ENCODE results near the gene NCAPG2.
"Not testable (repeated sequence)": the region's sequence is repeated elsewhere in the genome, so short reads cannot be mapped to it uniquely, and the experiment has no call there.

The NCAPG2 gene

GRCh38 chr7:158707610-158708009, 3.0 kb upstream of the NCAPG2 start:
- DNase-seq (ENCODE audit: low read depth in 4 of 4, low spot score in 1 of 4), result no peak

DNA sequence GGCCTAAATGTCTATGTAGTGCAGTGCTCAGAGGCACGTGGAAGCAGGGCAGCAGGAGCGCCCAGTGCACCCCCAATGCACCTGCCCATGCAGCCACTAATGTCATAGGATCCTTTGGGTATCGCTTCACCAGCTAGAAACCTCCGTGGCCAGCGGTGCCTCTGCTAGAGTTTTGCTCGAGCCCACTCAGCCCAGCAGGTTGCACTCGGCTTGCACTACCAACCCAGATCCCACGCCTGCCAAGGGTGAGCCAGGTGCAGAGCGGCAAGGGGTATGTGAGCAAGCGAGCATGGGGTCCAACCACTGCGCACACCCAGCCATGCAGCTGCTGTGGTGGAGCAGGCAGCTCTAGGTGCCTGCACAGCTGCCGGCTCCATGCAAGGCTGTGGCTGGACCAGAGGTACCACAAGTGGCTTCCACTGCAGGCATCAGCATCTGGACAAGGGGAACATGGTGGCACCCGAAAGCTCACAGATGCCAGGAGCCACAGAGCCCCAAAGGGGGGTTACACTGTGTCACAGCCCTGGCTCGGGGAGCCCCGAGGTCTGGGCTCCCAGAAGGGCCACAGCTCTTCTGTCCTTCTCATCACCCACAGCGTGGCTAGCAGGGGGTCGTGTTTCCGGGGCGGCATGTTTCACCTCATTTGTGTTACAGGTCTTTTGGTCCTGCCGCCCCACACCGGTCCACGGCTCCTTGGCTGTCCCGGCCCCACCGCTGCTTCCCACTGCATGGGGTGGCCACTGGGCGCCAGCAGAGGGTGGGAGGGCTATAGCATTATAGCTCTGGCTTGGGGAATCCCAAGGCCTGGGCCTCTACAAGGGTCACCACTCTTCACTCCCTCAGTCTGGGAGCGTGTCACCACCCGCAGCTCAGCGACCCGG, 2.3 kb upstream of the NCAPG2 start:
- DNase-seq (ENCODE audit: low read depth in 4 of 4, low spot score in 1 of 4), result no peak

DNA sequence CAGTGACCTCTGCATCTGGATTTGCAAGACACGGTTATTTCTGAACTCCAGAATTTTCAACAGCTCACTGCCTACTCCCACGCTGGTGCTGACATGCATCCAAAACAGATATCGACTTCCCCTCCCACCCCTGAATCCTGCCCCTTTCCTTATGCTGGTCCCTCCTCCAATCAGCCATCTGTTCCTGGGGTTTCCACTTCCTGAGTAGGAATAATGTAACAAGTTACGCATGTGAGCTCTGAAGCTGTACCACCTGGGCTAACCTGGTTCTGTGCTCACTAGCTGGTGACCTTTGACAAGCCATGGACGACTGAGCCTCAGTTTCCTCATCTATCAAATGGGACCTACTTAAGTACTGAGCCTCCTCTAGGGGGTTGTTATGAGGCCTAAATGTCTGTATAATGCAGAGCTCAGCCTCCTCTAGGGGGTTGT, 1.7 kb upstream of the NCAPG2 start:
- no peak for DNase-seq (ENCODE audit: low read depth in 4 of 4, low spot score in 1 of 4)

DNA sequence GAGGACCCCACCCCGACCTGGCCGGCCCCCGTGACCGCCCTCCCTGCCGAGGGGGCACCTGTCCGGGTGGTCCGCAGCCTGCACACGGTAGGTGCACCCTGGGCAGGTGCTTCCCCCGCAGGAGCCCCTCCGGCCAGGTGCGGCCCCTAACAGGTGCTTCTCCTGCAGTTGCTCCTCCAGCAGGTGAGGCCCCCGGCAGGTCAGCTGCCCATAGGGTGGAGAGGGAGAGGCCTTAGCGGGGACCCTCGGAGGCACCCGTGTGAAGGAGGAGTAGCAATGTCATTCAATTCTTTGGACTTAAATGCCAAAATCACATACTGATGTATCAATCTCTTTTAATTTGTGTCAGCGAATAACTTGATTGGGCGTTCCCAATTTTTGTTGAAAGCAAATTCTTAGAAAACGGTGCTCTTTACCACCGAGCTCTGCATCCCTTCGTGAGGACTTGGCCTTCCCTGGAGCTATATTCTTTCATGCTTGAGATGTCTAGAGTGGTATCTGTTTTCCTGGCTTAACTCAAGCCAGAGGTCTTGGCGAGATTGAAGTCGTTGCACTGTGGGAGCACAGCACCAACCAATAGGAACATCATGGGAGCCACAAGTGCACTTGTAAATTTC, 738 bp upstream of the NCAPG2 start:
- no peak for DNase-seq (ENCODE audit: low read depth in 4 of 4, low spot score in 1 of 4)

GRCh38 chr7:158703679-158704523, 703 bp downstream of the NCAPG2 start:
- not testable (repeated sequence) for DNase-seq (ENCODE audit: low read depth in 4 of 4, low spot score in 1 of 4)

DNA sequence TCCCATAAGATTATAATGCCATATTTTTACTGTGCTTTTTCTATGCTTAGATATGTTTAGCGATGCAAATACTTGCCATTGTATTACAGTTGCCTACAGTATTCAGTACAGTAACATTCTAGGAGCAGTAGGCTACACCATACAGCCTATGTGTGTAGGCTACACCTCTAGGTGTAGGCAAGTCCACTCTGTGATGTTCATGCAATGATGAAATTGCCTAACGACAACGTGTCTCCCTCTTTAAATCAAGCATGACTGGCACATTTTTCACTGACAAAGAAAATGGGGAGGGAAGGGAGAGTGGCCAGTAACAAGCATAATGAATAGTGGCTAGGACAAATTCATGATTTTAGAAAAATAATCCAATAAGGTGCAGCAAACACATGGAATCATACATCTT, 1.7 kb downstream of the NCAPG2 start:
- DNase-seq (ENCODE audit: low read depth in 4 of 4, low spot score in 1 of 4), result no peak

DNA sequence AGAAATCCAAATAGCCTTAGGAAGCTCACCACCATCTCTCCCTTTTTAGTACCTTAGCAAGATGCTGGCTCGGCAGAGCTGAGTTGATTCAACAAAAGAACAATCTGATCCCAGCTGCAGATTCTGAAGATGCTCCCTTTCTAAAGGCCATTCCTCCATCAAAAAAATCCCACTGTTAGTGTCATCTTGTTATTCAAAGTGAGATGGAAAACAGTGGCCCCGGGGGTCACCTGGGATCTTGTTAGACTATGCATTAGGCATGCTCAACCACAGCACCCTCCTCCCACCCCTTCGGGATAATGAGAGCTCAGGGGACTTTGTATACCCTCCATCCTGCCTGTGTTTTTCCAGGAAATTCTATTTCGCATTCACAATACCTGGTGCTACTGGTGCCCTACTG, 2.4 kb downstream of the NCAPG2 start:
- no peak for DNase-seq (ENCODE audit: low read depth in 4 of 4, low spot score in 1 of 4)

DNA sequence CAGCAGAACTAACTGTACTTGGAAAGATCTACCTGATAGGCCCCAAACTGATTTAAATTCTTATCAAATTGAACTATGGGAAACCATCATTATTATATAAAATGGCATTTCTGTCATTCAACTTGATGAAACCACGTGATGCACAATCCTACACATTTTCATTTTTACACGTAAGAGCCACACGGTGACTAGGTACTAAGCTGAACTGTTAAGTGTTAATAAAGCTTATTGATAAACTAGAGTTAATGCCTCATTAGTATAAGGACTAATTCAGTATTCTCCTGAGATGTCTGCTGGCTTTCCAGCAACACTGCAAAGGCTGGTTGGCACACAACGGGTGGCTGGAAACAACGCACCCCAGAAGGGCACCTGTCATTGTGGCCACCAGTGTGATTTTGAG, 4.6 kb downstream of the NCAPG2 start:
- DNase-seq (ENCODE audit: low read depth in 4 of 4, low spot score in 1 of 4), result no peak

GRCh38 chr7:158699341-158699740, 5.3 kb downstream of the NCAPG2 start:
- DNase-seq (ENCODE audit: low read depth in 4 of 4, low spot score in 1 of 4), result no peak

DNA sequence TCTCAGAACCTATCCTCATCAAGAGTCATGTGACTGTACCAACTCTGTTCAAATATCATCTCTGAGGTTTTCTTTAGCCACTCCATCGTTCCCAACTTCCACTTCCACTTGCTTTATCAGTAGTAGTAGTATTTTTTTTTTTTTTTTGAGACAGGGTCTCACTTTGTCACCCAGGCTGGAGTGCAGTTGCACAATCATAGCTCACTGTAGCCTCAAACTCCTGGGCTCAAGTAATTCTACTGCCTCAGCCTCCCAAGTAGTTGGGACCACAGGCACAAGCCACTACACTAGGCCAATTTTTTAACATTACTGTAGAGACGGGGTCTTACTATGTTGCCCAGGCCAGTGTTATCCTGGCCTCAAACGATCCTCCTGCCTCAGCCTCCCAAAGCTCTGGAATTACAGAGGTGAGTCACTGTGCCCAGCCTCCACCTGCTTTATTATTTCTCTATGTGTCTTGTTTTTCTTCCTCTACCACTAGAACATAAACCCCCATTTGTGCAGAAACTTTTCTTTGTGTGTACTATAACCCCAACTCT, 5.9 kb downstream of the NCAPG2 start:
- DNase-seq (ENCODE audit: low read depth in 4 of 4, low spot score in 1 of 4), result no peak

- DNase-seq (ENCODE audit: low read depth in 4 of 4, low spot score in 1 of 4), result not testable (repeated sequence)
These were observed 7.0 kb downstream of the NCAPG2 start for GRCh38 chr7:158697597-158697996.

DNA sequence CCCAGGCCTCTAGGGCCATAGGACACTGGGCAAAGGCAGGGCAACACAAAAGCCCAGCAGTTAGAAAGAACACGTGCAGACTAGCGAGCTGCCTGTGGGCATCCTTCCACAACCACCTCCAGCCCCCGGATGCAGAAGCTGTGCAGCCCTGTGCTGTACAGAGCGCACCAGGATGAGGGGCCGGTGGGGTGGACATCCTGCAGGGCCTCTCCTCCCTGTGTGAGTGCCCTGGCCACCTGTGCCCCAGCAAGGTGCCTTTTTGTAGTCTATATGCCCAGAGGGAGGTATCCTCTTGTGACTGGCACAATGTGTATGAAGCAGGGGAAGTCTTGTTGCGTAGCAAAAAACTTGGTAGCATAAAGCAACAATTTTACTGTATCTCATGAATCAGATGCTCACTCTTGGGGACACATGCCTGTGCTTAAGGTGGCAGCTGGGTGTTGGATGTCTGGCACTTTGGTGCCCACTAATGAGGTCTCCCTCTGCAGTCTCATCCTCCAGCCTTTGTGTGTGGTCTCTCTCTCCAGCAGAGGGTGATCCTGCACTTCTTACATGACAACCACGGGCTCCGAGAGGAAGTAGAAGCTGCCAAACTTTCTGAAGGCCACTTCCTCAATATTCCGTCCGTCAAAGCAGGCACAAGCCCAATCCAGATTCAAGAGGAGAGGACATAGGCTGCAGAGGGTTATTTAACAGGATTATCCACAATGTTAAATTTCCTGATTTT, 8.7 kb downstream of the NCAPG2 start:
- peak in 1 of 4 experiments; percentile 10 for DNase-seq (ENCODE audit: low read depth in 4 of 4, low spot score in 1 of 4)

DNA sequence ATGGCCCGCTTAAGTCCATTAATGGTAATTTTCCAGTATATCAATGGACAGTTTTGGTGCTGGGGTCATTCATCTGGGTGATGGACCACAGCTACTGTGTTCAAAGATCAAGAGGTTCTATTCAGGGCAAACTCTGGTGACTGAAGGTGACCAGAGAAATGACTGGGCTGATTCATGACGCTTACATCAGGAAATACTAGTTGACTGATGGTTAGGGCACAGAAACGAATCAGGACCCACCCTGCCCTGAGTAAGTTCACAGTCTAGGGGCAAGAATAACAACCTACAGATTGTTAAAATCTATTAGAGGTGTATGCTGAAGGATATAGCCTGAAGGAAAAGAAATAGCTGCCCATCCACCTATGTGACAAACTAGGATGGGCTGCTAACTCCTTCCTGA, 9.5 kb downstream of the NCAPG2 start:
- DNase-seq (ENCODE audit: low read depth in 4 of 4, low spot score in 1 of 4), result no peak

GRCh38 chr7:158694650-158695049, 10.0 kb downstream of the NCAPG2 start:
- no peak for DNase-seq (ENCODE audit: low read depth in 4 of 4, low spot score in 1 of 4)

- no peak for DNase-seq (ENCODE audit: low read depth in 4 of 4, low spot score in 1 of 4)
These were observed 15.1 kb downstream of the NCAPG2 start for GRCh38 chr7:158689488-158689887.

DNA sequence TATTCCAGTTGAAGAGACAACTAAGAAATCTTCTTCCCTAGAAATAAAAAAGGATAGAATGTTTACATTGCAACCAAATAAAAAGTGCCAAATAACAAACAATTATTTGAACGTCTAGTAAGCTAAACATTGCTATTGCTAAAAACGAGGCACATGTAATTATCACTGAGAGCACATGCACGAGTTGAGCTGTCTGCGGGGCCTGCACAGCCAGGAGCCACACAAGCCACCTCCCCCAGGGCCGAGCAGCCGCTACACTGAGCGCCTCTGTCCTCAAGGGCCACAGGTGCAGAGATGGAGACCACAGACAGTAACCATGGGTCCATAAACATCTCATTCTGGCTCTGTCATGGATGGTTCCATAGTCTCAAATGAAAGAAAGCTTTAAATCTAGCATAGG, 17.2 kb downstream of the NCAPG2 start:
- DNase-seq (ENCODE audit: low read depth in 4 of 4, low spot score in 1 of 4), result no peak

DNA sequence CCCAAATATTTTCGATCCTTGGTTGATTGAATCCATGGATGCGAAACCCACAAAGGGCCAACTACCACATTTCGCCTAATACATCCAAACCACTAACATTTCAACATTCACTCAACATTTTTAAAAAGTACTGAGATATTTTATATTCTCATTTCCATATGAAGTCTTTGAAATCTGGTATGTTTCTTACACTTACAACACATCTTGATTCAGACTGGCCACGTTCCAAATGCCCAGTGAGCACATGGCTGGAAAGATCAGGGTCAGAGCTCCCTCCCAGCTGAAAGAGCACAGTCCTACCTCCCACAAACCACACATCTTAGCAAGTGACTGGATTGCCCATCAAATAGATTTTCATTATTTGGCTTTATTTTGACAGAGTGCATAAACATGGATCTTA, 18.9 kb downstream of the NCAPG2 start:
- no peak for DNase-seq (ENCODE audit: low read depth in 4 of 4, low spot score in 1 of 4)

DNA sequence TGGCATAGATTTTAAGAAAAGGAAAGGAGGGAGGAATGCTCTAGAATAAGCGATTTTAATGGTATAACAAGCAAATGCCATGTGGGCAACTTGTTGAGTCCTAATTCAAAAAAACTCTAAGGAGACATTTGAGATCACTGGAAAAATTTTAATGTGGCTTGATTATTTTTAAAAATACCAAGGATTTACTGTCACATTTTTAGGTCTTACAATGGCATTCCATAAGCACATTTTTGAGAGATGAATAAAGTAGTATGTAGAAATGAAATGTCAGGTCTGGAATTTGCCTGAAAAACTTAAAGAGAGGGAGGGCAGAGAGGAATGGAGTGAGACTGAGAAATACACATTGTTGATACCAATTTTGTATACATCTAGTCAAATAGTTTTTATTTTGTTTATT, 20.3 kb downstream of the NCAPG2 start:
- no peak for DNase-seq (ENCODE audit: low read depth in 4 of 4, low spot score in 1 of 4)

DNA sequence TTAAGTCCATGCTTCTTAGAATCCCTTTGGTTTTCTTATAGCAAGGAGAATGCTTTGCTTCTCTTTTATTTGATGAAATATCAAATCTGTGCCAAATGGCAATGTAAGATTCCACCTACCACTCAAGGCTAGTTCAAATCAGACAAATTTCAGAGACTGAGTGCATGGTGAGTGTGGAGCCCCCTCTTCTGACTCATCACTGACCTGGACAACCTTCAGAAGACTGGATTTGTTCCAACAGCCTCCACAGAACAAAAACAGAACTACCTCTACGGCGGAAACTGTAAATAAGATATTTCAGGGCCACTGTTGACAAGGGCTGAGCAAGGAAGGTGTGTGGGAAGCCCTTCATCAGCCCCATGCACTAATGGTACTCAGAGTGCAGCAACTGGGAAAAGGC, 21.1 kb downstream of the NCAPG2 start:
- no peak for DNase-seq (ENCODE audit: low read depth in 4 of 4, low spot score in 1 of 4)

DNA sequence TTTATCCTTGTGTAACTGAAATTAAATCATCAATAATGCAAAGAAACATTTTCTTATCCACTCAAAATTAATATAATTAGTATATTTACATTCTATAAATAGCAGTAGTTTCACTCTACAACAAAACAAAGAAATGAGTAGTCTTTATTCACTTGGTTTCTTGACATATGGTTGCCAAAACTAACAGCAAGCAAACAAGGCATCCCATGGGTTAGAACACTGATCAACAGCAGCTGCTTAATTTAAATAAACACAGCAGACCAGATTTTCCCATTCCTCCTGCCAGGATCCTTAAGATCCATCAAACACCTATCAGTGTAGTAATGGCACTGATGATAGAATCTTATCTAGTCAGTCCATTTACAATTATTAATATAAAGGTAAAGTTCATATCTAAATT, 22.1 kb downstream of the NCAPG2 start:
- DNase-seq (ENCODE audit: low read depth in 4 of 4, low spot score in 1 of 4), result no peak

DNA sequence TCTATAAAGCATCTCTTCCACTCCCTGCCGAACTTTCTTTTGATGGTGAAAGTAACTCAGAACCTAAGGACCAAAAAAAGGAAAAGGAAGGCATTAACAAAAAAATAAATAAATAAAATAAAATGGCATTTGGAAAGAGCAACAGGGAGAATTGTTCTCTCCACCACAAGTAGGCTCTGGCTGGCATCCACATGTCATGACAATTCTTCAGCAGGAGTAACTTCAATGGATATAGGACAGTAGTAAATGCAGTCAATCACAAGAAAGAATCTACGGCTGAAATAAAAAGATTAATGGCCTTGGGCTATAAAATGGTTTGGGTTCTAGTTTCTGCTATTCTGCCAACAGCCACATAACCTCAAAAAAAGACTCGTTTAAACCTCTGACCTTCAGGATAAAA, 23.9 kb downstream of the NCAPG2 start:
- DNase-seq (ENCODE audit: low read depth in 4 of 4, low spot score in 1 of 4), result no peak
